ENCODE results near the gene PLEKHA7. TPM values are rescaled to one million over a fixed set of nuclear protein-coding genes. Genes with fewer than 3 reads are reported as not detected.

PLEKHA7 gene
- total RNA-seq, 1 experiment from 2014 or later: 1.7 TPM

DNA sequence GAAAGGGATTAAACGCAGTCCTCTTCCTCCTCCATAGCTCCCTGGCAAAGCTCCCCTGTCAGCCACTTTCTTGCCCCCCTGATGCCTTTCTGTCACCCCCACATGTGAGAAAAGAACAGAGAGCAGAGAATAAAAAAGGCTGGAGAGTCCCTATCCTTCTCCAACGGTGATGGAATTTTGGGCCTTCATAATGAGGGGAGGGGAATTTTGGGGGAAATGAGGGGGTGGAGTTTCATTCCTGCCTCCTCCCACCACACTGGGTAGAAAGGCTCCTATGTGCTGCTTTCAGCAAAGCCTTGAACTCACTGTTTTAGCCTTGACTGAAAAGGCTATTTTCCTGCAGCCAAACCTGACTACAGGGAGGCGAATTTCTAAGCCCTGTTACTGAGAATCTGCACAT, 216.4 kb downstream of the PLEKHA7 start:
- Histone ChIP-seq H3K4me3 (ENCODE audit: low read depth, low read length, poor library complexity, severe bottlenecking) (no peak overlapping the region), H3K9me3 (ENCODE audit: low read depth, low read length, poor library complexity, severe bottlenecking) (no peaks in the 10 kb centered on the region), H3K27me3 (replicated peaks; ENCODE audit: insufficient read depth, low read depth, low read length, poor library complexity) (no peaks in the 10 kb centered on the region), H3K4me1 (ENCODE audit: insufficient read depth, low read length, poor library complexity, severe bottlenecking) (peaks cover 8% of the 10 kb centered on the region), H3K27ac (ENCODE audit: low read depth, low read length, poor library complexity, severe bottlenecking) (no peak overlapping the region), H3K36me3 (ENCODE audit: insufficient read depth, low read length, poor library complexity, severe bottlenecking) (no peaks in the 10 kb centered on the region)
- ChIA-PET CTCF (no interaction called here), POLR2A (ENCODE audit: low non-redundant PET) (no interaction called here)
- no peak for DNase-seq (ENCODE audit: low spot score)
- BruUV-seq (replicated peaks): no TSS peak
- TF ChIP-seq EZH2 (IDR thresholded peaks at IDR 0.05; ENCODE audit: borderline replicate concordance, low read depth, low read length, poor library complexity, severe bottlenecking): no peak
- TF ChIP-seq, protein P1, sequence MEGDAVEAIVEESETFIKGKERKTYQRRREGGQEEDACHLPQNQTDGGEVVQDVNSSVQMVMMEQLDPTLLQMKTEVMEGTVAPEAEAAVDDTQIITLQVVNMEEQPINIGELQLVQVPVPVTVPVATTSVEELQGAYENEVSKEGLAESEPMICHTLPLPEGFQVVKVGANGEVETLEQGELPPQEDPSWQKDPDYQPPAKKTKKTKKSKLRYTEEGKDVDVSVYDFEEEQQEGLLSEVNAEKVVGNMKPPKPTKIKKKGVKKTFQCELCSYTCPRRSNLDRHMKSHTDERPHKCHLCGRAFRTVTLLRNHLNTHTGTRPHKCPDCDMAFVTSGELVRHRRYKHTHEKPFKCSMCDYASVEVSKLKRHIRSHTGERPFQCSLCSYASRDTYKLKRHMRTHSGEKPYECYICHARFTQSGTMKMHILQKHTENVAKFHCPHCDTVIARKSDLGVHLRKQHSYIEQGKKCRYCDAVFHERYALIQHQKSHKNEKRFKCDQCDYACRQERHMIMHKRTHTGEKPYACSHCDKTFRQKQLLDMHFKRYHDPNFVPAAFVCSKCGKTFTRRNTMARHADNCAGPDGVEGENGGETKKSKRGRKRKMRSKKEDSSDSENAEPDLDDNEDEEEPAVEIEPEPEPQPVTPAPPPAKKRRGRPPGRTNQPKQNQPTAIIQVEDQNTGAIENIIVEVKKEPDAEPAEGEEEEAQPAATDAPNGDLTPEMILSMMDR (conservative IDR thresholded peaks at IDR 0.05; ENCODE audit: low read depth, low read length): no peak
- intact Hi-C loops (cut with micrococcal nuclease; ENCODE audit: unreplicated experiment): no loop called here

DNA sequence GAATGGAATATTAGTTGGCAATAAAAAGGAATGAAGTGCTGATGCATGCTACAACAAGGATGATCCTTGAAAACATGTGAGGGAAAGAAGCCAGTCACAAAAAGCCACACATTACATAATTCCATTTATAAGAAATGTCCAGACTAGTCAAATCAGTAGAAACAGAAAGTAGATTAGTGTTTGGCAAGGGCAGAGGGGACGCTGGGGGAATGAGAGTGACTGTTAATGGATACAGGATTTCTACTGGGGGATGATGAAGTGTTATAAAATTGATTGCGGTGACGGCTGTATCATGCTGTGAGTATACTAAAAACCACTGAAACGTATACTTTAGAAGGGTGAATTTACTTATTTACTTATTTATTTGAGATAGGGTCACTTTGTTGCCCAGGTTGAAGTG, 217.9 kb downstream of the PLEKHA7 start:
- BruUV-seq (replicated peaks): no TSS peak
- DNase-seq (ENCODE audit: low spot score): no peak
- POLR2A ChIA-PET (ENCODE audit: low non-redundant PET): no interaction called here
- no peak overlapping the region for H3K27ac ChIP-seq (ENCODE audit: low read depth, low read length, poor library complexity, severe bottlenecking)
- H3K4me1 ChIP-seq (ENCODE audit: insufficient read depth, low read length, poor library complexity, severe bottlenecking): peaks cover 8% of the 10 kb centered on the region
- H3K27me3 ChIP-seq (replicated peaks; ENCODE audit: insufficient read depth, low read depth, low read length, poor library complexity): no peaks in the 10 kb centered on the region
- intact Hi-C loops (cut with micrococcal nuclease; ENCODE audit: unreplicated experiment): no loop called here
- H3K9me3 ChIP-seq (ENCODE audit: low read depth, low read length, poor library complexity, severe bottlenecking): no peaks in the 10 kb centered on the region
- CTCF ChIA-PET: no interaction called here
- H3K36me3 ChIP-seq (ENCODE audit: insufficient read depth, low read length, poor library complexity, severe bottlenecking): no peaks in the 10 kb centered on the region
- TF ChIP-seq, protein P1 (conservative IDR thresholded peaks at IDR 0.05; ENCODE audit: low read depth, low read length): no peak
- no peak for TF ChIP-seq EZH2 (IDR thresholded peaks at IDR 0.05; ENCODE audit: borderline replicate concordance, low read depth, low read length, poor library complexity, severe bottlenecking)
- H3K4me3 ChIP-seq (ENCODE audit: low read depth, low read length, poor library complexity, severe bottlenecking): no peak overlapping the region

DNA sequence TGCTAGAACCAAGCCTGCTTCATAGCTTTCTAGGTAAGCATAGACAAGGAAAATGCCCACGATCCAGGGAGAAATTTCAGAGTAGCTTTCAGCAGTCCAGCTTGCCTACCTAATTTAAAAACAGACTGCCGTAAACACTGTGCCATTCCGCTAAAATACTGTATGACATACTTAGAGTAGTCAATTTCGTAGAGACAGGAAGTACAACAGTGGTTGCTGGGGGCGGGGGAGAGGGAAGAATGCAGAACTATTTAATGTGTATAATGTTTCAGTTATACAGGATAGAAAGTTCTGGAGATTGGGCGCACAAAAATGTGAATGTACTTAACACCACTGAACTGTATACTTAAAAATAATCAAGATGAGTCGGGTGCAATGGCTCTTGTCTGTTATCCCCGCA, 219.1 kb downstream of the PLEKHA7 start:
- intact Hi-C loops (cut with micrococcal nuclease; ENCODE audit: unreplicated experiment): no loop called here
- DNase-seq (ENCODE audit: low spot score): no peak
- ChIA-PET POLR2A (ENCODE audit: low non-redundant PET) (interaction anchor here (0.6 kb wide), 1 partner anchor 18 kb away, joined by 5 read pairs; no protein-coding TSS in a partner anchor), CTCF (no interaction called here)
- Histone ChIP-seq H3K9me3 (ENCODE audit: low read depth, low read length, poor library complexity, severe bottlenecking) (no peaks in the 10 kb centered on the region), H3K4me3 (ENCODE audit: low read depth, low read length, poor library complexity, severe bottlenecking) (no peak overlapping the region), H3K27me3 (replicated peaks; ENCODE audit: insufficient read depth, low read depth, low read length, poor library complexity) (no peaks in the 10 kb centered on the region), H3K4me1 (ENCODE audit: insufficient read depth, low read length, poor library complexity, severe bottlenecking) (peaks cover 5% of the 10 kb centered on the region), H3K36me3 (ENCODE audit: insufficient read depth, low read length, poor library complexity, severe bottlenecking) (no peaks in the 10 kb centered on the region), H3K27ac (ENCODE audit: low read depth, low read length, poor library complexity, severe bottlenecking) (no peak overlapping the region)
- no TSS peak for BruUV-seq (replicated peaks)
- TF ChIP-seq, protein P1 (conservative IDR thresholded peaks at IDR 0.05; ENCODE audit: low read depth, low read length): no peak
- TF ChIP-seq EZH2 (IDR thresholded peaks at IDR 0.05; ENCODE audit: borderline replicate concordance, low read depth, low read length, poor library complexity, severe bottlenecking): no peak
